OCI-LY3 (cell line): Measurements from ENCODE around the gene ACACA.

Experiments used
- H2AFZ ChIP-seq: fragments of 200-600, 300-600 bp; shearing (Covaris generic); 2 replicates; pipeline ENCODE4 v1.6.0; 2014; ENCODE audit warnings: antibody characterized with exemption, low read depth, low read length
- H3K27ac ChIP-seq: fragments of 200-600, 300-600 bp; sonication (generic); 2 replicates; pipeline ENCODE4 v1.5.1; 2014; ENCODE audit warnings: mild to moderate bottlenecking, low read length, moderate library complexity, mixed read lengths
- H3K27me3 ChIP-seq: fragments of 200-600, 300-600 bp; sonication (generic); 2 replicates; pipeline ENCODE4 v1.6.1; 2014; ENCODE audit warnings: low read depth, low read length, mixed read lengths
- H3K36me3 ChIP-seq: fragments of 200-600, 300-600 bp; sonication (generic); replicated peaks from 2 replicates; pipeline ENCODE3; 2014; ENCODE audit warnings: low read depth, low read length, mixed read lengths
- H3K4me1 ChIP-seq: fragments of 300-600, 200-600 bp; sonication (generic); 2 replicates; pipeline ENCODE4 v1.6.1; 2014; ENCODE audit warnings: low read length, mixed read lengths
- H3K4me2 ChIP-seq: fragments of 200-600, 300-600 bp; sonication (generic); 2 replicates; pipeline ENCODE4 v1.6.1; 2014; ENCODE audit warnings: low read length, mixed read lengths
- H3K4me3 ChIP-seq: fragments of 300-600, 200-600 bp; sonication (generic); 2 replicates; pipeline ENCODE4 v1.5.1; 2014; ENCODE audit warnings: antibody characterized with exemption, mild to moderate bottlenecking, low read length, moderate library complexity
- H3K79me2 ChIP-seq: fragments of 300-600, 200-600 bp; shearing (Covaris generic); 2 replicates; pipeline ENCODE4 v1.6.1; 2014; ENCODE audit warnings: mild to moderate bottlenecking, low read length, mixed read lengths
- H3K9ac ChIP-seq: fragments of 300-600, 200-600 bp; shearing (Covaris generic); 2 replicates; pipeline ENCODE4 v1.6.0; 2014; ENCODE audit warnings: mild to moderate bottlenecking, low read length, moderate library complexity
- H3K9me3 ChIP-seq: fragments of 200-600, 300-600 bp; shearing (Covaris generic); 2 replicates; pipeline ENCODE4 v1.6.1; 2014; ENCODE audit warnings: low read length, mixed read lengths; ENCODE audit not compliant: insufficient read depth
- H4K20me1 ChIP-seq: fragments of 200-600, 300-600 bp; sonication (generic); 2 replicates; pipeline ENCODE4 v1.6.1; 2016; ENCODE audit warnings: low read length, mixed read lengths; ENCODE audit not compliant: insufficient read depth
- CTCF ChIP-seq: fragments of 200-600, 300-600 bp; sonication (generic); IDR thresholded peaks from 2 replicates; pipeline ENCODE4 v1.5.1; 2014; ENCODE audit warnings: antibody characterized with exemption, low read length, low read depth
- EZH2phosphoT487 ChIP-seq: fragments of 200-600 bp; shearing (Covaris generic); IDR thresholded peaks from 2 replicates; pipeline ENCODE4 v1.6.1; 2018; ENCODE audit warnings: antibody characterized with exemption, mixed run types, low read depth

ACACA gene

GRCh38 chr17:37188157-37188556 lies 218.5 kb downstream of the ACACA start:
- Histone ChIP-seq H3K4me3 (no peak overlapping the region), H3K36me3 (peaks cover 30% of the 10 kb centered on the region), H3K4me2 (no peak overlapping the region), H3K9ac (no peak overlapping the region), H4K20me1 (no peaks in the 10 kb centered on the region), H3K4me1 (no peaks in the 10 kb centered on the region), H2AFZ (no peak overlapping the region), H3K27ac (no peak overlapping the region), H3K9me3 (no peaks in the 10 kb centered on the region), H3K27me3 (no peaks in the 10 kb centered on the region), H3K79me2 (no peaks in the 10 kb centered on the region)
- TF ChIP-seq CTCF: no peak
- no peak for TF ChIP-seq EZH2phosphoT487

GRCh38 chr17:37187262-37187661 lies 219.4 kb downstream of the ACACA start:
- no peaks in the 10 kb centered on the region for H3K9me3 ChIP-seq
- no peaks in the 10 kb centered on the region for H4K20me1 ChIP-seq
- no peak for TF ChIP-seq CTCF
- TF ChIP-seq EZH2phosphoT487: no peak
- H3K4me3 ChIP-seq: no peak overlapping the region
- H3K4me1 ChIP-seq: no peaks in the 10 kb centered on the region
- no peak overlapping the region for H2AFZ ChIP-seq
- no peak overlapping the region for H3K9ac ChIP-seq
- H3K79me2 ChIP-seq: no peaks in the 10 kb centered on the region
- H3K36me3 ChIP-seq: peaks cover 34% of the 10 kb centered on the region
- no peak overlapping the region for H3K27ac ChIP-seq
- no peaks in the 10 kb centered on the region for H3K27me3 ChIP-seq
- H3K4me2 ChIP-seq: no peak overlapping the region

- no peak overlapping the region for H3K4me2 ChIP-seq
- H3K4me3 ChIP-seq: no peak overlapping the region
- no peaks in the 10 kb centered on the region for H3K9me3 ChIP-seq
- no peaks in the 10 kb centered on the region for H3K79me2 ChIP-seq
- H3K27me3 ChIP-seq: no peaks in the 10 kb centered on the region
- peaks cover 32% of the 10 kb centered on the region for H3K36me3 ChIP-seq
- no peaks in the 10 kb centered on the region for H4K20me1 ChIP-seq
- H3K4me1 ChIP-seq: no peaks in the 10 kb centered on the region
- no peak overlapping the region for H2AFZ ChIP-seq
- TF ChIP-seq CTCF (no peak), EZH2phosphoT487 (no peak)
- no peak overlapping the region for H3K9ac ChIP-seq
- H3K27ac ChIP-seq: no peak overlapping the region
These were observed 223.7 kb downstream of the ACACA start for GRCh38 chr17:37182786-37183465.

- Histone ChIP-seq H3K9me3 (no peaks in the 10 kb centered on the region), H3K9ac (no peak overlapping the region), H3K27ac (no peak overlapping the region), H3K4me2 (no peak overlapping the region), H3K4me3 (no peak overlapping the region), H3K36me3 (peaks cover 41% of the 10 kb centered on the region), H4K20me1 (no peaks in the 10 kb centered on the region), H3K27me3 (no peaks in the 10 kb centered on the region), H3K79me2 (no peaks in the 10 kb centered on the region), H2AFZ (no peak overlapping the region), H3K4me1 (no peaks in the 10 kb centered on the region)
- no peak for TF ChIP-seq EZH2phosphoT487
- no peak for TF ChIP-seq CTCF
These were observed 226.3 kb downstream of the ACACA start for GRCh38 chr17:37180376-37180775.
